Activated T-helper 9 cell treated with anti-CD3 and anti-CD28 coated beads, Interleukin-2, amount 50 U/mL, for 16 hours (primary cell): ENCODE results near the gene SEC62.
"Not testable (repeated sequence)": the region's sequence is repeated elsewhere in the genome, so short reads cannot be mapped to it uniquely, and the experiment has no call there.

Experiments used
- DNase-seq: peaks from one replicate; pipeline ENCODE4 v3.0.0-alpha.2; 2020; ENCODE audit warnings: low read depth

Gene SEC62

DNA sequence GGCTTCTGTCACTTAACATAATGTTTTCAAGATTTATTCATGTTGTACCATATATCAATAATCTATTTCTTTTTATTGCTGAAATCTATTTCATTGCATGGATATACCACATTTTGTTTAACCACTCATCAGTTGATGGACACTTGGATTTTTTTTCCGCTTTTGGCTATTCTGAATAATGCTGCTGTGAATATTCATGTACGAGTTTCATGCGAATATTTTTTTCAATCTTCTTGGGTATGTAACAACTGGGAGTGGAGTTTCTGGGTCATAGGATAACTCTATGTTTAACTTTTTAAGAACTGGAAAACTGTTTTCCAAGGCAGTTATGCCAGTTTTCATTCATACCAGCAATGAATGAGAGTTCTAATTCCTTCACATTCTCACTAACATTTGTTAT, 49.5 kb downstream of the SEC62 start:
- no peak for DNase-seq

GRCh38 chr3:170019306-170019705, 52.7 kb downstream of the SEC62 start:
- not testable (repeated sequence) for DNase-seq

DNA sequence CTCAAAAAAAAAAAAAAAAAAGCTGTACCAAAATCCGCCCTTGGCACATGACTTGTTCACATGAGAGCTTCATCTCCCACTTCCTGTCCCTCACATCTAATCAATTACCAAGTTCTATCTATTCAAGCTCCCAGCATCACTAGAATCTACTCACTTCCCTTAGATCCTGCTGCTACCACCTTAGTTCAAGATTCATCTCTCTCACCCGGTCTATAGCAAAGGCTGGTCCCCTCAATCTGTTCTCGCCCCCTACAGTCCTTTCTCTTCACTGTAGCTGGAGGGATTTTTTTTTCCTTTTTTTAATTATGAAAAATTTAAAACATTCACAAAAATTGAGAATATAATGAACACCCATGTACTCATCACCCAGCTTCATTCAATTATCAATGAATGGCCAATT, 54.5 kb downstream of the SEC62 start:
- no peak for DNase-seq

DNA sequence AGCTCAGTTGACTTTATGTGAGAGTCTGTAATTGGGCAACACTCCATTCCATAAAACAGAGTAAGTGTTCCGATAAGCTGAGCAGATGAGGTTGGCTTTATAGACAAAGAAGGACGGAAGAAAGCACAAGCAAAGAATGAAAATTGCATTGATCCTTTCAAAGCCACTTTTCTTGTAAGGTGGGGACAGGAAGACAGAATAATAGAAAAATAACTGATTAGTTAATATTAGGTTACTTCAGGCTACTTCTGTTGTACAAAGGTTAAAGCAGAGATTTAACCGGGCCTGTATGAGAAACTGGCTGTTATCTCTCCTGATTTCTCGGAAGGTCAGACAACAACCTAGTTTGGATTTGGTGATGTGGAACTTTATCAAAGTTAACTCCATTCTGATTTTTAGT, 55.7 kb downstream of the SEC62 start:
- no peak for DNase-seq

GRCh38 chr3:170023165-170023564, 56.6 kb downstream of the SEC62 start:
- DNase-seq, result no peak

- DNase-seq, result no peak
Measured at GRCh38 chr3:170024581-170024980, 58.0 kb downstream of the SEC62 start.

DNA sequence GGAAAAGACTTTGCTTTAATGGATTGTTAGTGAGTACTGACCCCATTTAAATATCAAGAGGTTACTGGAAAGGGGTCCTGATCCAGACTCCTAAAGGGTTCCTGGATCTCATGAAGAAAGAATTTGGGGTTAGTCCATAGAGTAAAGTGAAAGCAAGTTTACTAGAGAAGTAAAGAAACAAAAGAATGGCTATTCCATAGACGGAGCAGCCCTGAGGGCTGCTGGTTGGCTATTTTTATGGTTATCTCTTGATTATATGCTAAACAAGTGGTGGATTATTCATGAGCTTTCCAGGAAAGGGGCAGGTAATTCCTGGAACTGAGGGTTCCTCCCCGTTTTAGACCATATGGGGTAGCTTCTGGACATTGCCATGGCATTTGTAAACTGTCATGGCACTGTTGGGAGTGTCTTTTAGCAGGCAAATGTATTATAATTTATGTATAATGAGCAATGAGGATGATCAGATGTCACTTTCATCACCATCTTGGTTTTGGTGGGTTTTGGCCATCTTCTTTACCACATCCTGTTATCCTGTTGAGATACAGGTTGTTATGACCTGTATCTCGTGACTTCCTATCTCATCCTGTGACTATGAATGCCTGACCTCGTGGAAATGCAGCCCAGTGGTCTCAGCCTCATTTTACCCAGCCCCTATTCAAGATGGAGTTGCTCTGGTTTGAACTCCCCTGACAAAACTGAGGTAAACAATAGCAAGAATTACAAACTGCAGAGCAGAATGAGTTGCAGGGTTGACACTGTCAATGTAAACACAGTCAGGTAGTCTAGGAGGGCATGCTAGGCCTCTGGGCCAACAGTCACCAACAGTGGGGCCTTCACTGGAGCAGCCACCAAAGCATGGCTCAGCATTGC, 60.9 kb downstream of the SEC62 start:
- no peak for DNase-seq

GRCh38 chr3:170033489-170033888, 66.9 kb downstream of the SEC62 start:
- DNase-seq, result peak; percentile 8

DNA sequence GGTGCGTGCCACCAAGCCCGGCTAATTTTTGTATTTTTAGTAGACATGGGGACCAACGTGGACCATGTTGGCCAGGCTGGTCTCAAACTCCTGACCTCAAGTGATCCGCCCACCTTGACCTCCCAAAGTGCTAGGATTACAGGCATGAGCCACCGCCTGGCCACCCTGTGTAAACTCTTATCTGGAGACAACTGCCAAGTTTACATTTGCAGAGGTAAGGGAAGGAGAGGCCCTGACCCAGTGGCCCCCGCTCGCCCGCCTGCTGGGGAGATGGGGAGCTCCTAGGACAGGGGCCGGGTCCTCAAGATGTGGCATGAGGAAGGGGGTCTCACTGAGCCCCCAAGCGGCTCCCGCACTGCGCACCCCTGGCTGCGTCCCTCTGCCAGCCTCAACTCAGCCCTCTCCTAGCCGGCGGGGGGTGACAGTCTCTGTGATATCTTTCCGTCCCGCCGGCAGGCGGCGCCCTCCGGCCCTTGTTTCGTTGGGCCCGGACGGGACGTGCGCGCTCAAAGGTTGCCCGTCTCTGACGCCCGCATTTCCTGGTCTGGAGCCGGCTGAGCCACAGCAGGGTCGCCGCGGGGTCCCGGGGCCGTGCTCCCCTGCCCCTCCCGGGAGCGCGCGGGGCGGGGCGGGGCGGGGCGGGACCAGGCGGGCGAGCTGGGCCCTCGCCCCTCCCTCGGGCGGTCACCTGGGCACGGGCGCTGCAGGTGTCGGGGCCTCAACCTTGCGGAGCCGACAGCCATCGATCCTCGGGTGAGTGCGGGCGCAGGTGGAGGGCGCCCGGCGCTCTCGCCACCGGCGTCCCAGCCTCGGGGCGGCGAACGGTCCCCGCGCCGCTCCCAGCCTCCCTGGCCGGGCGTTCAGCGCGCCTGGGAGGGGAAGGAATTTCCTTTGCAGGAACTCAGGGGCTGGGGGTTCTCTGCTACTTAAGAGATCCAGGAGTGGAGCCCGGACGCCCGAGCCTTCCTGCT, 71.1 kb downstream of the SEC62 start, which contains the start of gene GPR160:
GPR160 (plus strand) TSS at position 533 of the 971 bp plus-strand sequence. CDS start 45,978 bp downstream, outside the sequence.
- DNase-seq, result peak; percentile 72

GRCh38 chr3:170038434-170039110, 72.0 kb downstream of the SEC62 start:
- DNase-seq, result peak; percentile 3

DNA sequence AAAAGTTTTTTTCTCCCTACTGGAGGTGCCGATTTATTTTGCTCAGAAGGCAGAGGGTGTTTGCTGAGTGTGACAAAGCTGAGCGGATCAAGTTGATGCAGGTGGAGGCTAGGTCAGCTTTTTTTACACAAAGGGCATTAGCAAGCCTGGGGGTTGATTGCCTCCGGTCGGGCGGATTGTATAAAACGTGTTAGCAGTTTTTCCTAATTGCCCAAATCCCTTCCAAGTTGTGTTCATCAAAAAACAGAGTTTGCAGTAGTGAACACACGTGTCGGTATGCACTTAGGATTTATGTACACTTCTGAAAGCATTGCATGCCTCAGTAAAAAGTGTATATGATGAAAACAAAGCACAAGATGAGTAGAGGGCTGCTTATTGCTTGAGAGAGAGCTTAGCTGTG, 73.8 kb downstream of the SEC62 start:
- DNase-seq, result no peak

DNA sequence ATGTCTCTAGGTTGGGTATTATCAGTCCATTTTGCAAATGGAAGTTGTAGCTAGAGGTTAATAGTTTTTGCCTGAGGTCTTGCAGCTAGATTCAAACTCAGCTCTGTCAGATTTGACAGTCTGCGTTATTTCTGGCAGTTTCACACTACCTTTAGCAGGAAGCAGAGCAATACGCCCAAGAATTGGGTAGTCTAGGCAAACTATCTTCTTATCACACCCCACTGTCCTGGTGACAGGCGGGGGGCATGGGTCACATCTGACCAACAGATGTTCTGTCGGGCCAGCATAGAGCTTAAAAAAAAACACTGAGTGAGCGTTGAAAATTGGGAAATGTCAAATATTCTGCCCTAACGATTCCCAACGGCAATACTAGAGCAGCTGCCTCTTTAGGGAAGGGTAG, 76.9 kb downstream of the SEC62 start:
- no peak for DNase-seq

- DNase-seq, result no peak
Measured at GRCh38 chr3:170044271-170044670, 77.7 kb downstream of the SEC62 start.

- DNase-seq, result no peak
Measured at GRCh38 chr3:170044795-170045244, 78.2 kb downstream of the SEC62 start.

GRCh38 chr3:170046269-170047132, 79.9 kb downstream of the SEC62 start:
- no peak for DNase-seq

DNA sequence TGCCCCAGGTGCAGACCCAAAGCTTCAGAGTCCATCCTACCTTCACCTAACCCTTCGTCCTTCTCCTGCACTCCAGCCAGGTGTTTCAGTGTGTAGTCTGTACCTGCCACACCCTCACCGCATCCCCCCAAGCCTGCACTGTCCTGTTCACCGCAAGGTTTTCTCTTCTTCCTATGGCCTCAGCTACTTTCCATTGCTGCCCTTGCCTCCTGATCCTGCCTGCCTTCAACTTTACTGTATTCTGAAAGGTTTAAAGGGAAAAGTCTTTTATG, 80.5 kb downstream of the SEC62 start:
- no peak for DNase-seq
